GDM1 (cell line): ENCODE data around the gene IGFBPL1.
A peak's percentile ranks its signal among the peaks of the same experiment; 100 is the strongest.

ENCODE experiments used
- DNase-seq: peaks from one replicate; lab custom pipeline; 2025; lab: John Stamatoyannopoulos, UW

The IGFBPL1 gene

GRCh38 chr9:38395653-38396370, 28.4 kb downstream of the IGFBPL1 start:
- no peak for DNase-seq

- DNase-seq: no peak
Observed at GRCh38 chr9:38394416-38394815, 29.8 kb downstream of the IGFBPL1 start.

- no peak for DNase-seq
Observed at GRCh38 chr9:38393128-38393796, 31.0 kb downstream of the IGFBPL1 start.

GRCh38 chr9:38392235-38393127, 31.8 kb downstream of the IGFBPL1 start, which contains the start of gene ALDH1B1:
TSS of gene ALDH1B1 (plus strand) at chr9:38392702. CDS start at chr9:38395749, 3,047 bp downstream.
- DNase-seq: peak; percentile 66

GRCh38 chr9:38391278-38392118, 32.8 kb downstream of the IGFBPL1 start:
- no peak for DNase-seq

- no peak for DNase-seq
Observed at GRCh38 chr9:38390851-38391250, 33.4 kb downstream of the IGFBPL1 start.

- no peak for DNase-seq
Observed at GRCh38 chr9:38390442-38390841, 33.8 kb downstream of the IGFBPL1 start.

- DNase-seq: no peak
Observed at GRCh38 chr9:38389313-38389712, 34.9 kb downstream of the IGFBPL1 start.

- no peak for DNase-seq
Observed at GRCh38 chr9:38388283-38389223, 35.7 kb downstream of the IGFBPL1 start.

- no peak for DNase-seq
Observed at GRCh38 chr9:38387751-38388150, 36.5 kb downstream of the IGFBPL1 start.

- no peak for DNase-seq
Observed at GRCh38 chr9:38387066-38387465, 37.2 kb downstream of the IGFBPL1 start.

- no peak for DNase-seq
Observed at GRCh38 chr9:38386319-38386895, 37.8 kb downstream of the IGFBPL1 start.

- no peak for DNase-seq
Observed at GRCh38 chr9:38385896-38386295, 38.4 kb downstream of the IGFBPL1 start.

- no peak for DNase-seq
Observed at GRCh38 chr9:38384990-38385848, 39.0 kb downstream of the IGFBPL1 start.

GRCh38 chr9:38382141-38382540, 42.1 kb downstream of the IGFBPL1 start:
- DNase-seq: no peak

- no peak for DNase-seq
Observed at GRCh38 chr9:38380872-38381534, 43.3 kb downstream of the IGFBPL1 start.

GRCh38 chr9:38380230-38380871, 43.9 kb downstream of the IGFBPL1 start:
- DNase-seq: no peak
